Measurements from ENCODE around the gene R3HDML. TPM values are rescaled to one million over a fixed set of nuclear protein-coding genes. Genes with fewer than 3 reads are reported as not detected.

Gene R3HDML
- total and polyA plus RNA-seq, 2 of the 13 experiments (the other 11 are each of a cell fraction or from before 2014, with no cell fraction given): not detected

DNA sequence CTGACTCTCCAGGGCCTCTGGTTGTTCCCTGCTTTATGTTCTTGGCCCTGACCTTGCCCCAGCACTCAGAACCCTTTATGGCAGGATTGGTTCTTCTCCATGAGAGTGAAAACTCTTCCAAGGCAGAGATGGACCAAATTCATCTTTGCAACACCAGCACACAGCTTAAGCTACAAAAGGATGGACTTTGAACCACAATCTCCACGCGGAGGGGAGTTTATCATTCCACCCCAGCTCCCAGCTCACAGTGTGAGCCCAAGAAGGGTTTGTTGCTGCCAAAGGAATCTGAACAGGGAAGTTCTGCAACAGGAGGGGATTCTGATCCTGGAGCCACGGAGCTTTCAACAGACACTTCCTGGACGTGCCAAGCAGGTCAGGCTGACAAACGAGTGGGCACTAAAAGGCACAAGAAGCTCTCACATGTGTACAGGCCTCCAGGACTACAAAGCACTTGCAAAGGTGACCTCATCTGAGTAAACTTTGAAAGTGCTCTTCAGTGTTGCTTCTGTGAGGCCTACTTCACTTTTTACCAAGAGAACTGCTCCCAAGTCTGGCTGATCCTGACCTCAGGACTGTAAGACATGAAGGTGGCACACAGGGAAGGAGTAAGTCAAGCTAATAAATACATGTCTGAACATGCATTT is 34.7 kb upstream of the R3HDML start (continued):
- TF ChIP-seq ZNF780A (CRISPR knock-in tag; IDR thresholded peaks at IDR 0.05) (no peak), ZSCAN20 (CRISPR knock-in tag; IDR thresholded peaks at IDR 0.05; ENCODE audit: borderline replicate concordance) (peak; percentile 66; the same call in 1 of the 2 replicates), NKX3-1 (CRISPR knock-in tag; IDR thresholded peaks at IDR 0.05) (no peak), MBD4 (IDR thresholded peaks at IDR 0.05; ENCODE audit: borderline replicate concordance, low read length) (no peak), ZNF790 (CRISPR knock-in tag; IDR thresholded peaks at IDR 0.05; ENCODE audit: borderline replicate concordance) (no peak), ATM (IDR thresholded peaks at IDR 0.05; ENCODE audit: borderline replicate concordance) (no peak), HDAC2 (CRISPR knock-in tag; IDR thresholded peaks at IDR 0.05) (peak; percentile 94), TBL1XR1 (IDR thresholded peaks at IDR 0.05; ENCODE audit: borderline replicate concordance, low read length, partially characterized antibody) (no peak), ISL2 (CRISPR knock-in tag; IDR thresholded peaks at IDR 0.05) (peak; percentile 94), JUND (CRISPR knock-in tag; IDR thresholded peaks at IDR 0.05) (peak; percentile 98), JUNB (CRISPR knock-in tag; IDR thresholded peaks at IDR 0.05; ENCODE audit: borderline replicate concordance) (peak; percentile 85; the same call in 1 of the 2 replicates), MAZ (IDR thresholded peaks at IDR 0.05; ENCODE audit: borderline replicate concordance, low read depth, low read length) (peak; percentile 45; the same call in 1 of the 2 replicates), MAZ (CRISPR knock-in tag; IDR thresholded peaks at IDR 0.05; ENCODE audit: low read depth) (peak; percentile 30; the same call in 1 of the 2 replicates), BRCA1 (CRISPR knock-in tag; IDR thresholded peaks at IDR 0.05) (peak; percentile 43; the same call in 1 of the 2 replicates), ZBTB43 (CRISPR knock-in tag; conservative IDR thresholded peaks at IDR 0.05) (no peak), ISX (CRISPR knock-in tag; conservative IDR thresholded peaks at IDR 0.05) (no peak), POLR2G (IDR thresholded peaks at IDR 0.05; ENCODE audit: low read depth, low read length) (peak; percentile 86), CSRNP1 (CRISPR knock-in tag; IDR thresholded peaks at IDR 0.05) (0 out of 2 replicates have a peak, but pooled peaks have one; percentile 16), GATA4 (IDR thresholded peaks at IDR 0.05; ENCODE audit: borderline replicate concordance, low read depth) (peak; percentile 59; the same call in 1 of the 2 replicates), FOXK1 (CRISPR knock-in tag; IDR thresholded peaks at IDR 0.05; ENCODE audit: borderline replicate concordance, low read depth) (0 out of 2 replicates have a peak, but pooled peaks have one; percentile 57), ELF3 (CRISPR knock-in tag; IDR thresholded peaks at IDR 0.05) (peak; percentile 95), HNF4G (IDR thresholded peaks at IDR 0.05; ENCODE audit: borderline replicate concordance, low read depth, low read length) (peak; percentile 80), HNF4G (CRISPR knock-in tag; IDR thresholded peaks at IDR 0.05; ENCODE audit: borderline replicate concordance, low read depth) (peak; percentile 96), NFKBIZ (CRISPR knock-in tag; IDR thresholded peaks at IDR 0.05) (peak; percentile 52; the same call in 1 of the 2 replicates)
- TF ChIP-seq, protein P1, sequence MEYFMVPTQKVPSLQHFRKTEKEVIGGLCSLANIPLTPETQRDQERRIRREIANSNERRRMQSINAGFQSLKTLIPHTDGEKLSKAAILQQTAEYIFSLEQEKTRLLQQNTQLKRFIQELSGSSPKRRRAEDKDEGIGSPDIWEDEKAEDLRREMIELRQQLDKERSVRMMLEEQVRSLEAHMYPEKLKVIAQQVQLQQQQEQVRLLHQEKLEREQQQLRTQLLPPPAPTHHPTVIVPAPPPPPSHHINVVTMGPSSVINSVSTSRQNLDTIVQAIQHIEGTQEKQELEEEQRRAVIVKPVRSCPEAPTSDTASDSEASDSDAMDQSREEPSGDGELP (IDR thresholded peaks at IDR 0.05; ENCODE audit: borderline replicate concordance, low read depth): peak; percentile 76; the same call in 1 of the 2 replicates

Data from HepG2 (cell line).